ENCODE data around the gene PHF13. TPM values are rescaled to one million over a fixed set of nuclear protein-coding genes. Genes with fewer than 3 reads are reported as not detected.

PHF13 gene
- total and polyA plus RNA-seq, 9 of the 15 experiments (the other 6 are each of a cell fraction or from before 2014, with no cell fraction given) = 1.8 to 36.1 (median 11.7) TPM

GRCh38 chr1:6579374-6580118, 34.0 kb upstream of the PHF13 start, which contains the start of gene ZBTB48 (continued):
- TF ChIP-seq NKRF (IDR thresholded peaks at IDR 0.05; ENCODE audit: borderline replicate concordance) (no peak), ZNF518B (CRISPR knock-in tag; IDR thresholded peaks at IDR 0.05) (no peak), PKNOX1 (IDR thresholded peaks at IDR 0.05) (peak; percentile 66; the same call in 1 of the 2 replicates), ZFP30 (CRISPR knock-in tag; IDR thresholded peaks at IDR 0.05; ENCODE audit: borderline replicate concordance) (no peak), ZNF699 (CRISPR knock-in tag; IDR thresholded peaks at IDR 0.05; ENCODE audit: insufficient replicate concordance) (no peak), FOXJ2 (tag; IDR thresholded peaks at IDR 0.05) (peak; percentile 78; the same call in 1 of the 2 replicates), RHOXF2B (CRISPR knock-in tag; conservative IDR thresholded peaks at IDR 0.05) (peak; percentile 47; the same call in 1 of the 2 replicates), MAFK (IDR thresholded peaks at IDR 0.05; ENCODE audit: low read length) (no peak), ERF (CRISPR knock-in tag; IDR thresholded peaks at IDR 0.05) (no peak), ZNF408 (CRISPR knock-in tag; IDR thresholded peaks at IDR 0.05; ENCODE audit: low read depth) (no peak)
- TF ChIP-seq, protein P1, sequence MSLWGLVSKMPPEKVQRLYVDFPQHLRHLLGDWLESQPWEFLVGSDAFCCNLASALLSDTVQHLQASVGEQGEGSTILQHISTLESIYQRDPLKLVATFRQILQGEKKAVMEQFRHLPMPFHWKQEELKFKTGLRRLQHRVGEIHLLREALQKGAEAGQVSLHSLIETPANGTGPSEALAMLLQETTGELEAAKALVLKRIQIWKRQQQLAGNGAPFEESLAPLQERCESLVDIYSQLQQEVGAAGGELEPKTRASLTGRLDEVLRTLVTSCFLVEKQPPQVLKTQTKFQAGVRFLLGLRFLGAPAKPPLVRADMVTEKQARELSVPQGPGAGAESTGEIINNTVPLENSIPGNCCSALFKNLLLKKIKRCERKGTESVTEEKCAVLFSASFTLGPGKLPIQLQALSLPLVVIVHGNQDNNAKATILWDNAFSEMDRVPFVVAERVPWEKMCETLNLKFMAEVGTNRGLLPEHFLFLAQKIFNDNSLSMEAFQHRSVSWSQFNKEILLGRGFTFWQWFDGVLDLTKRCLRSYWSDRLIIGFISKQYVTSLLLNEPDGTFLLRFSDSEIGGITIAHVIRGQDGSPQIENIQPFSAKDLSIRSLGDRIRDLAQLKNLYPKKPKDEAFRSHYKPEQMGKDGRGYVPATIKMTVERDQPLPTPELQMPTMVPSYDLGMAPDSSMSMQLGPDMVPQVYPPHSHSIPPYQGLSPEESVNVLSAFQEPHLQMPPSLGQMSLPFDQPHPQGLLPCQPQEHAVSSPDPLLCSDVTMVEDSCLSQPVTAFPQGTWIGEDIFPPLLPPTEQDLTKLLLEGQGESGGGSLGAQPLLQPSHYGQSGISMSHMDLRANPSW (CRISPR knock-in tag; IDR thresholded peaks at IDR 0.05) = peak; percentile 88; the same call in 1 of the 2 replicates
- TF ChIP-seq, protein P2, sequence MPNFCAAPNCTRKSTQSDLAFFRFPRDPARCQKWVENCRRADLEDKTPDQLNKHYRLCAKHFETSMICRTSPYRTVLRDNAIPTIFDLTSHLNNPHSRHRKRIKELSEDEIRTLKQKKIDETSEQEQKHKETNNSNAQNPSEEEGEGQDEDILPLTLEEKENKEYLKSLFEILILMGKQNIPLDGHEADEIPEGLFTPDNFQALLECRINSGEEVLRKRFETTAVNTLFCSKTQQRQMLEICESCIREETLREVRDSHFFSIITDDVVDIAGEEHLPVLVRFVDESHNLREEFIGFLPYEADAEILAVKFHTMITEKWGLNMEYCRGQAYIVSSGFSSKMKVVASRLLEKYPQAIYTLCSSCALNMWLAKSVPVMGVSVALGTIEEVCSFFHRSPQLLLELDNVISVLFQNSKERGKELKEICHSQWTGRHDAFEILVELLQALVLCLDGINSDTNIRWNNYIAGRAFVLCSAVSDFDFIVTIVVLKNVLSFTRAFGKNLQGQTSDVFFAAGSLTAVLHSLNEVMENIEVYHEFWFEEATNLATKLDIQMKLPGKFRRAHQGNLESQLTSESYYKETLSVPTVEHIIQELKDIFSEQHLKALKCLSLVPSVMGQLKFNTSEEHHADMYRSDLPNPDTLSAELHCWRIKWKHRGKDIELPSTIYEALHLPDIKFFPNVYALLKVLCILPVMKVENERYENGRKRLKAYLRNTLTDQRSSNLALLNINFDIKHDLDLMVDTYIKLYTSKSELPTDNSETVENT (CRISPR knock-in tag; IDR thresholded peaks at IDR 0.05) = no peak
- TF ChIP-seq, protein P3, sequence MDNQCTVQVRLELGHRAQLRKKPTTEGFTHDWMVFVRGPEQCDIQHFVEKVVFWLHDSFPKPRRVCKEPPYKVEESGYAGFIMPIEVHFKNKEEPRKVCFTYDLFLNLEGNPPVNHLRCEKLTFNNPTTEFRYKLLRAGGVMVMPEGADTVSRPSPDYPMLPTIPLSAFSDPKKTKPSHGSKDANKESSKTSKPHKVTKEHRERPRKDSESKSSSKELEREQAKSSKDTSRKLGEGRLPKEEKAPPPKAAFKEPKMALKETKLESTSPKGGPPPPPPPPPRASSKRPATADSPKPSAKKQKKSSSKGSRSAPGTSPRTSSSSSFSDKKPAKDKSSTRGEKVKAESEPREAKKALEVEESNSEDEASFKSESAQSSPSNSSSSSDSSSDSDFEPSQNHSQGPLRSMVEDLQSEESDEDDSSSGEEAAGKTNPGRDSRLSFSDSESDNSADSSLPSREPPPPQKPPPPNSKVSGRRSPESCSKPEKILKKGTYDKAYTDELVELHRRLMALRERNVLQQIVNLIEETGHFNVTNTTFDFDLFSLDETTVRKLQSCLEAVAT (IDR thresholded peaks at IDR 0.05) = no peak

Data from K562 (cell line).